HEK293 (cell line): Measurements from ENCODE around the gene PCLO.

ENCODE experiments used
- YY1 ChIP-seq: fragments of 450-650 bp; formaldehyde crosslinking; IDR thresholded peaks from 2 replicates; pipeline ENCODE4 v1.5.1; 2018; ENCODE audit warnings: missing biosample characterization, missing genetic modification characterization
- ZBTB7A ChIP-seq: fragments of 450-650 bp; formaldehyde crosslinking; IDR thresholded peaks from 2 replicates; pipeline ENCODE4 v1.5.1; 2016; ENCODE audit warnings: low read depth, missing biosample characterization, missing genetic modification characterization
- ZFHX2 ChIP-seq: fragments of 450-650 bp; formaldehyde crosslinking; conservative IDR thresholded peaks from 2 replicates; pipeline ENCODE4 v1.5.1; 2016; ENCODE audit warnings: missing biosample characterization, missing genetic modification characterization
- ZNF37A ChIP-seq: fragments of 450-650 bp; IDR thresholded peaks from 2 replicates; pipeline ENCODE4 v1.5.1; 2018; ENCODE audit warnings: missing biosample characterization, missing genetic modification characterization
- ZNF529 ChIP-seq: fragments of 450-650 bp; formaldehyde crosslinking; IDR thresholded peaks from 2 replicates; pipeline ENCODE4 v1.5.1; 2017; ENCODE audit warnings: missing genetic modification characterization, missing biosample characterization; ENCODE audit not compliant: insufficient replicate concordance
- ZNF530 ChIP-seq: fragments of 450-650 bp; formaldehyde crosslinking; IDR thresholded peaks from 2 replicates; pipeline ENCODE4 v1.5.1; 2016; ENCODE audit warnings: low read depth, missing biosample characterization, missing genetic modification characterization
- ZNF549 ChIP-seq: fragments of 450-650 bp; IDR thresholded peaks from 2 replicates; pipeline ENCODE4 v1.5.1; 2018; ENCODE audit warnings: missing biosample characterization, missing genetic modification characterization, mild to moderate bottlenecking, inconsistent platforms, moderate library complexity
- ZNF677 ChIP-seq: fragments of 450-650 bp; IDR thresholded peaks from 2 replicates; pipeline ENCODE4 v1.5.0; 2018; ENCODE audit warnings: missing biosample characterization, mild to moderate bottlenecking, missing genetic modification characterization, moderate library complexity
- TF ChIP-seq, protein P1 (sequence below): fragments of 450-650 bp; formaldehyde crosslinking; IDR thresholded peaks from 2 replicates; pipeline ENCODE4 v1.5.1; 2016; ENCODE audit warnings: missing biosample characterization, missing genetic modification characterization
- TF ChIP-seq, protein P2 (sequence below): fragments of 450-650 bp; formaldehyde crosslinking; IDR thresholded peaks from 2 replicates; pipeline ENCODE4 v1.5.1; 2016; ENCODE audit warnings: missing biosample characterization, missing genetic modification characterization
- TF ChIP-seq, protein P3 (sequence below): fragments of 450-650 bp; formaldehyde crosslinking; IDR thresholded peaks from 2 replicates; pipeline ENCODE4 v1.5.1; 2016; ENCODE audit warnings: missing biosample characterization, missing genetic modification characterization
- TF ChIP-seq, protein P4 (sequence below): fragments of 450-650 bp; formaldehyde crosslinking; IDR thresholded peaks from 2 replicates; pipeline ENCODE4 v1.5.0; 2017; ENCODE audit warnings: missing biosample characterization, missing genetic modification characterization, borderline replicate concordance

DNA sequence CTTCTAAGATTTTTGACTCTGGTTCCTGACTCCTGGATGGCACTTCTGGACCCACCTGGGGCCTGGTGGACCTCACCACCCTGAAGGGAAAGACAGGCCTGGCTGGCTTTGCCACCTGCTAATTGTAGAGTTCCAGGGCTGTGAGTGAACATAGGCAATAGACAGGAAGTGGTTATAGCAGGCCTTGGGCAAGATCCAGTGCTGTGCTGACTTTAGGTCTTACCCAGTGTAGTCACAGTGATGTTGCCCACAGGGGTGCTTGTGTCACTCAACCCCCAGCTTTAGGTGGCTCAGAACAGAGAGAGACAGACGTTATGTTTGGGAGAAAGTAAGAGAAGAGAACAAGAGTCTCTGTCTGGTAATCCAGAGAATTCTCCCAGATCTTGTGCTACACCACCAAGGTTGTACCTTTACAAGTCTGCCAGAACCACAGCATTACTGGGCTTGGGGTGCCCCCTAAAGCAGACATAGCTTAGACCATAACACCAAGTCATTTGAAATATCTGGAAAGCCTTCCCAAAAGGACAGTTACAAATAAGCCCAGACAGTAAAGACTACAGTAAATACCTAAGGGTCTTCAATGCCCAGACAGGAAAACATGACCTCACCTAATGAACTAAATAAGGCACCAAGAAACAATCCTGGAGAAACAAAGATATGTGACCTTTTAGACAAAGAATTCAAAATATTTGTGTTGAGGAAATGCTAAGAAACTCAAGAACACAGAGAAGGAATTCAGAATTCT, 303.4 kb downstream of the PCLO start:
- TF ChIP-seq ZNF530 (tag by site-specific recombination) (no peak), ZNF37A (tag by site-specific recombination) (no peak), ZFHX2 (tag by site-specific recombination) (no peak), ZNF549 (tag by site-specific recombination) (no peak), ZNF529 (tag by site-specific recombination) (no peak), YY1 (tag by site-specific recombination) (no peak), ZNF677 (no peak), ZBTB7A (tag by site-specific recombination) (no peak)
- TF ChIP-seq, protein P1, sequence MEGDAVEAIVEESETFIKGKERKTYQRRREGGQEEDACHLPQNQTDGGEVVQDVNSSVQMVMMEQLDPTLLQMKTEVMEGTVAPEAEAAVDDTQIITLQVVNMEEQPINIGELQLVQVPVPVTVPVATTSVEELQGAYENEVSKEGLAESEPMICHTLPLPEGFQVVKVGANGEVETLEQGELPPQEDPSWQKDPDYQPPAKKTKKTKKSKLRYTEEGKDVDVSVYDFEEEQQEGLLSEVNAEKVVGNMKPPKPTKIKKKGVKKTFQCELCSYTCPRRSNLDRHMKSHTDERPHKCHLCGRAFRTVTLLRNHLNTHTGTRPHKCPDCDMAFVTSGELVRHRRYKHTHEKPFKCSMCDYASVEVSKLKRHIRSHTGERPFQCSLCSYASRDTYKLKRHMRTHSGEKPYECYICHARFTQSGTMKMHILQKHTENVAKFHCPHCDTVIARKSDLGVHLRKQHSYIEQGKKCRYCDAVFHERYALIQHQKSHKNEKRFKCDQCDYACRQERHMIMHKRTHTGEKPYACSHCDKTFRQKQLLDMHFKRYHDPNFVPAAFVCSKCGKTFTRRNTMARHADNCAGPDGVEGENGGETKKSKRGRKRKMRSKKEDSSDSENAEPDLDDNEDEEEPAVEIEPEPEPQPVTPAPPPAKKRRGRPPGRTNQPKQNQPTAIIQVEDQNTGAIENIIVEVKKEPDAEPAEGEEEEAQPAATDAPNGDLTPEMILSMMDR = no peak
- TF ChIP-seq, protein P2, sequence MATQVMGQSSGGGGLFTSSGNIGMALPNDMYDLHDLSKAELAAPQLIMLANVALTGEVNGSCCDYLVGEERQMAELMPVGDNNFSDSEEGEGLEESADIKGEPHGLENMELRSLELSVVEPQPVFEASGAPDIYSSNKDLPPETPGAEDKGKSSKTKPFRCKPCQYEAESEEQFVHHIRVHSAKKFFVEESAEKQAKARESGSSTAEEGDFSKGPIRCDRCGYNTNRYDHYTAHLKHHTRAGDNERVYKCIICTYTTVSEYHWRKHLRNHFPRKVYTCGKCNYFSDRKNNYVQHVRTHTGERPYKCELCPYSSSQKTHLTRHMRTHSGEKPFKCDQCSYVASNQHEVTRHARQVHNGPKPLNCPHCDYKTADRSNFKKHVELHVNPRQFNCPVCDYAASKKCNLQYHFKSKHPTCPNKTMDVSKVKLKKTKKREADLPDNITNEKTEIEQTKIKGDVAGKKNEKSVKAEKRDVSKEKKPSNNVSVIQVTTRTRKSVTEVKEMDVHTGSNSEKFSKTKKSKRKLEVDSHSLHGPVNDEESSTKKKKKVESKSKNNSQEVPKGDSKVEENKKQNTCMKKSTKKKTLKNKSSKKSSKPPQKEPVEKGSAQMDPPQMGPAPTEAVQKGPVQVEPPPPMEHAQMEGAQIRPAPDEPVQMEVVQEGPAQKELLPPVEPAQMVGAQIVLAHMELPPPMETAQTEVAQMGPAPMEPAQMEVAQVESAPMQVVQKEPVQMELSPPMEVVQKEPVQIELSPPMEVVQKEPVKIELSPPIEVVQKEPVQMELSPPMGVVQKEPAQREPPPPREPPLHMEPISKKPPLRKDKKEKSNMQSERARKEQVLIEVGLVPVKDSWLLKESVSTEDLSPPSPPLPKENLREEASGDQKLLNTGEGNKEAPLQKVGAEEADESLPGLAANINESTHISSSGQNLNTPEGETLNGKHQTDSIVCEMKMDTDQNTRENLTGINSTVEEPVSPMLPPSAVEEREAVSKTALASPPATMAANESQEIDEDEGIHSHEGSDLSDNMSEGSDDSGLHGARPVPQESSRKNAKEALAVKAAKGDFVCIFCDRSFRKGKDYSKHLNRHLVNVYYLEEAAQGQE (tag by site-specific recombination) = no peak
- TF ChIP-seq, protein P3, sequence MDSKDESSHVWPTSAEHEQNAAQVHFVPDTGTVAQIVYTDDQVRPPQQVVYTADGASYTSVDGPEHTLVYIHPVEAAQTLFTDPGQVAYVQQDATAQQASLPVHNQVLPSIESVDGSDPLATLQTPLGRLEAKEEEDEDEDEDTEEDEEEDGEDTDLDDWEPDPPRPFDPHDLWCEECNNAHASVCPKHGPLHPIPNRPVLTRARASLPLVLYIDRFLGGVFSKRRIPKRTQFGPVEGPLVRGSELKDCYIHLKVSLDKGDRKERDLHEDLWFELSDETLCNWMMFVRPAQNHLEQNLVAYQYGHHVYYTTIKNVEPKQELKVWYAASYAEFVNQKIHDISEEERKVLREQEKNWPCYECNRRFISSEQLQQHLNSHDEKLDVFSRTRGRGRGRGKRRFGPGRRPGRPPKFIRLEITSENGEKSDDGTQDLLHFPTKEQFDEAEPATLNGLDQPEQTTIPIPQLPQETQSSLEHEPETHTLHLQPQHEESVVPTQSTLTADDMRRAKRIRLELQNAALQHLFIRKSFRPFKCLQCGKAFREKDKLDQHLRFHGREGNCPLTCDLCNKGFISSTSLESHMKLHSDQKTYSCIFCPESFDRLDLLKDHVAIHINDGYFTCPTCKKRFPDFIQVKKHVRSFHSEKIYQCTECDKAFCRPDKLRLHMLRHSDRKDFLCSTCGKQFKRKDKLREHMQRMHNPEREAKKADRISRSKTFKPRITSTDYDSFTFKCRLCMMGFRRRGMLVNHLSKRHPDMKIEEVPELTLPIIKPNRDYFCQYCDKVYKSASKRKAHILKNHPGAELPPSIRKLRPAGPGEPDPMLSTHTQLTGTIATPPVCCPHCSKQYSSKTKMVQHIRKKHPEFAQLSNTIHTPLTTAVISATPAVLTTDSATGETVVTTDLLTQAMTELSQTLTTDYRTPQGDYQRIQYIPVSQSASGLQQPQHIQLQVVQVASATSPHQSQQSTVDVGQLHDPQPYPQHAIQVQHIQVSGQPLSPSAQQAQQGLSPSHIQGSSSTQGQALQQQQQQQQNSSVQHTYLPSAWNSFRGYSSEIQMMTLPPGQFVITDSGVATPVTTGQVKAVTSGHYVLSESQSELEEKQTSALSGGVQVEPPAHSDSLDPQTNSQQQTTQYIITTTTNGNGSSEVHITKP (tag by site-specific recombination) = no peak
- TF ChIP-seq, protein P4, sequence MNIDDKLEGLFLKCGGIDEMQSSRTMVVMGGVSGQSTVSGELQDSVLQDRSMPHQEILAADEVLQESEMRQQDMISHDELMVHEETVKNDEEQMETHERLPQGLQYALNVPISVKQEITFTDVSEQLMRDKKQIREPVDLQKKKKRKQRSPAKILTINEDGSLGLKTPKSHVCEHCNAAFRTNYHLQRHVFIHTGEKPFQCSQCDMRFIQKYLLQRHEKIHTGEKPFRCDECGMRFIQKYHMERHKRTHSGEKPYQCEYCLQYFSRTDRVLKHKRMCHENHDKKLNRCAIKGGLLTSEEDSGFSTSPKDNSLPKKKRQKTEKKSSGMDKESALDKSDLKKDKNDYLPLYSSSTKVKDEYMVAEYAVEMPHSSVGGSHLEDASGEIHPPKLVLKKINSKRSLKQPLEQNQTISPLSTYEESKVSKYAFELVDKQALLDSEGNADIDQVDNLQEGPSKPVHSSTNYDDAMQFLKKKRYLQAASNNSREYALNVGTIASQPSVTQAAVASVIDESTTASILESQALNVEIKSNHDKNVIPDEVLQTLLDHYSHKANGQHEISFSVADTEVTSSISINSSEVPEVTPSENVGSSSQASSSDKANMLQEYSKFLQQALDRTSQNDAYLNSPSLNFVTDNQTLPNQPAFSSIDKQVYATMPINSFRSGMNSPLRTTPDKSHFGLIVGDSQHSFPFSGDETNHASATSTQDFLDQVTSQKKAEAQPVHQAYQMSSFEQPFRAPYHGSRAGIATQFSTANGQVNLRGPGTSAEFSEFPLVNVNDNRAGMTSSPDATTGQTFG (tag by site-specific recombination) = no peak
